Measurements from ENCODE around the gene DDIT3.

DDIT3 gene

DNA sequence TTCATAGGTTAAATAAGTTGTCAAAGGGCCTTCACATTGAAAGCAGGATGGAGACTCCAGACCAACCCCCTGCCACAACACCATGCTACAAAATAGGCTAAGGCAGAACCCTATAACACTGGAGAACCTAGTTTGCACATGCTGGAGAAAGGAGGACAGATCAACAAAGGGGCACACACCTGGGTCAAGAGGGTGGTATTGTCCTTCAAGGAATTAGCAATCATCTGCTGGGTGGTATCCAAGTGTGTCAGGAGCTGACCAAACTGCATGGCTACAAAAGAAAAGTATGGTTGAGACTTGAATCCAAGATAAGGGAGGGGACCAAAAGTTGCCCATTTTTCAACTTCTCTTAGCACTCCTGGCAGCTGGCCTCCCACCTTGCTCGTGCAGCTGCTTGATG, 11.5 kb upstream of the DDIT3 start:
- no peak for TF ChIP-seq CTCF (IDR thresholded peaks at IDR 0.05; ENCODE audit: insufficient read depth, low read depth, low read length, missing control alignments)
- H3K4me3 ChIP-seq (ENCODE audit: low read length), result no peak overlapping the region
- no peak for DNase-seq (ENCODE audit: low read depth)

GRCh38 chr12:57530396-57531142, 10.3 kb upstream of the DDIT3 start:
- no peak for TF ChIP-seq CTCF (IDR thresholded peaks at IDR 0.05; ENCODE audit: insufficient read depth, low read depth, low read length, missing control alignments)
- H3K4me3 ChIP-seq (ENCODE audit: low read length), result no peak overlapping the region
- no peak for DNase-seq (ENCODE audit: low read depth)

DNA sequence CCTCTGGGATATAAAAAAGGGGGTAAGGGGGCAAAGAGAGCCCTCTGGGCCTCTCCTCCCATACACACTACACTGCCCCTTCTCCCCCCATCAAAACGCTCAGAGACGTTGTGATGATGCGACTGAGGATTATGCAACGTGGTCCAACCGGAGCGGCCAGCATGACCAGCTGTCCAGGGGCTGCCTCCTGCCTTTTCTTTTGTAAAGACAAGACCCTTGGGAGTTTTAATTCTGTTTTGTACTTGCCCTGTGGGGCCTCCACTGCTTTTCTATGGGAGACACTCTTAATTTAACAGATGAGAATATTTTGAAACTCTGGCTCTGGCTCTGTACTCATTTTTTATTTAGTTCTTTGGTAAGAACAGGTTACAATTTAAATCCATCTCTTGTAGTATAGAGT, 9.5 kb upstream of the DDIT3 start:
- TF ChIP-seq CTCF (IDR thresholded peaks at IDR 0.05; ENCODE audit: insufficient read depth, low read depth, low read length, missing control alignments), result no peak
- H3K4me3 ChIP-seq (ENCODE audit: low read length), result no peak overlapping the region
- DNase-seq (ENCODE audit: low read depth), result no peak

GRCh38 chr12:57528831-57529555, 8.7 kb upstream of the DDIT3 start:
- TF ChIP-seq CTCF (IDR thresholded peaks at IDR 0.05; ENCODE audit: insufficient read depth, low read depth, low read length, missing control alignments), result no peak
- DNase-seq (ENCODE audit: low read depth), result no peak
- no peak overlapping the region for H3K4me3 ChIP-seq (ENCODE audit: low read length)

- H3K4me3 ChIP-seq (ENCODE audit: low read length), result no peak overlapping the region
- TF ChIP-seq CTCF (IDR thresholded peaks at IDR 0.05; ENCODE audit: insufficient read depth, low read depth, low read length, missing control alignments), result no peak
- DNase-seq (ENCODE audit: low read depth), result no peak
These were observed 7.9 kb upstream of the DDIT3 start for GRCh38 chr12:57528176-57528575.

GRCh38 chr12:57527184-57527583, 6.9 kb upstream of the DDIT3 start:
- no peak overlapping the region for H3K4me3 ChIP-seq (ENCODE audit: low read length)

More at GRCh38 chr12:57527184-57527583, 6.9 kb upstream of the DDIT3 start:
- no peak for DNase-seq (ENCODE audit: low read depth)
- TF ChIP-seq CTCF (IDR thresholded peaks at IDR 0.05; ENCODE audit: insufficient read depth, low read depth, low read length, missing control alignments), result no peak
